Ascending aorta (tissue), 2 donors: ENCODE results near the gene SRXN1. TPM values are rescaled to one million over a fixed set of nuclear protein-coding genes. Genes with fewer than 3 reads are reported as not detected.
A peak's percentile ranks its signal among the peaks of the same experiment; 100 is the strongest.

Experiments used
- DNase-seq, 2 donors: peaks; one replicate each; pipeline ENCODE4 v3.0.0-alpha.2; 2019; ENCODE audit warnings: low spot score in 2 of 2
- H3K27ac ChIP-seq, 2 donors: fragments of 200-600 bp; sonication (generic); one replicate each; pipeline ENCODE4 v1.5.1; 2016 to 2017; ENCODE audit warnings: mild to moderate bottlenecking in 1 of 2
- H3K27me3 ChIP-seq: fragments of 200-600 bp; sonication (generic); one replicate; pipeline ENCODE4 v1.5.1; 2017
- H3K36me3 ChIP-seq, 2 donors: fragments of 200-600 bp; sonication (generic); one replicate each; pipeline ENCODE4 v1.5.1; 2016
- H3K4me1 ChIP-seq, 2 donors: fragments of 200-600 bp; sonication (generic); one replicate each; pipeline ENCODE4 v1.5.1; 2016 to 2017; ENCODE audit warnings: mild to moderate bottlenecking in 1 of 2
- H3K4me3 ChIP-seq, 2 donors: fragments of 200-600 bp; sonication (generic); one replicate each; pipeline ENCODE4 v1.5.1; 2016 to 2017; ENCODE audit warnings: mild to moderate bottlenecking in 1 of 2
- H3K9me3 ChIP-seq, 2 donors: fragments of 200-600 bp; sonication (generic); one replicate each; pipeline ENCODE4 v1.5.1; 2016
- CTCF ChIP-seq, 3 experiments: fragments of 200-600 bp in 2 of 3; fragments of 450-650 bp in 1 of 3; sonication (generic) in 2 of 3; IDR thresholded peaks; one replicate each; pipeline ENCODE4 v1.5.1; 2016 to 2019; ENCODE audit warnings: antibody characterized with exemption in 3 of 3, mild to moderate bottlenecking in 1 of 3, moderate library complexity in 1 of 3
- intact Hi-C: fragments of 100-400 bp; cut with DNase I; formaldehyde crosslinking; loops from one replicate; pipeline ENCODE4 v1.15.1; 2023
- total RNA-seq: library from RNA; depleted of rRNA; stranded (reverse); fragments of >200 nt; gene quantifications from one replicate; pipeline ENCODE4 v1.1.0, GENCODE V29; 2016

SRXN1 gene
- total RNA-seq, 1 donor from 2014 or later: 28.8 TPM

- intact Hi-C loops: loop anchor here (10.0 kb wide), 2 partner anchors 736 to 1156 kb away; partner anchors contain the start of gene FKBP1A
- H3K36me3 ChIP-seq: no peaks in the 10 kb centered on the region
Observed at GRCh38 chr20:658731-659291, 5.8 kb upstream of the SRXN1 start.

GRCh38 chr20:658202-658601 is 5.2 kb upstream of the SRXN1 start:
- intact Hi-C loops: loop anchor here (10.0 kb wide), 2 partner anchors 737 to 1157 kb away; partner anchors contain the start of gene FKBP1A
- no peak for TF ChIP-seq CTCF (IDR thresholded peaks at IDR 0.05)

More at GRCh38 chr20:658731-659291, 5.8 kb upstream of the SRXN1 start:
- Histone ChIP-seq H3K27me3 (peaks cover 15% of the 10 kb centered on the region), H3K27ac (no peak overlapping the region), H3K4me3 (no peak overlapping the region), H3K9me3 (no peaks in the 10 kb centered on the region), H3K4me1 (peaks cover 2 to 4% of the 10 kb centered on the region in 2 donors)
- no peak for DNase-seq
- TF ChIP-seq CTCF (IDR thresholded peaks at IDR 0.05): no peak

GRCh38 chr20:655726-656624 is 3.0 kb upstream of the SRXN1 start:
- H3K27ac ChIP-seq: no peak overlapping the region
- no peak for TF ChIP-seq CTCF (IDR thresholded peaks at IDR 0.05)
- peaks cover 9% of the 10 kb centered on the region in 2 donors for H3K4me1 ChIP-seq
- peaks cover 2% of the 10 kb centered on the region in 2 donors for H3K36me3 ChIP-seq
- no peaks in the 10 kb centered on the region for H3K27me3 ChIP-seq
- H3K9me3 ChIP-seq: no peaks in the 10 kb centered on the region
- intact Hi-C loops: loop anchor here (10.0 kb wide), 2 partner anchors 739 to 1159 kb away; partner anchors contain the start of gene FKBP1A
- H3K4me3 ChIP-seq: no peak overlapping the region
- DNase-seq: no peak

More at GRCh38 chr20:658202-658601, 5.2 kb upstream of the SRXN1 start:
- H3K36me3 ChIP-seq: no peaks in the 10 kb centered on the region
- no peak overlapping the region for H3K4me3 ChIP-seq
- H3K9me3 ChIP-seq: no peaks in the 10 kb centered on the region
- no peak overlapping the region for H3K27ac ChIP-seq
- DNase-seq: no peak
- peaks cover 5 to 6% of the 10 kb centered on the region in 2 donors for H3K4me1 ChIP-seq
- H3K27me3 ChIP-seq: peaks cover 10% of the 10 kb centered on the region

- H3K36me3 ChIP-seq: peaks cover 9 to 12% of the 10 kb centered on the region in 2 donors
- no peak for DNase-seq
- peaks cover 9% of the 10 kb centered on the region in 2 donors for H3K4me1 ChIP-seq
- intact Hi-C loops: loop anchor here (5.0 to 10.0 kb wide), 6 partner anchors 192 to 1160 kb away; partner anchors contain the start of genes FKBP1A, NRSN2, NSFL1C and PSMF1
- H3K27me3 ChIP-seq: no peaks in the 10 kb centered on the region
- no peak for TF ChIP-seq CTCF (IDR thresholded peaks at IDR 0.05)
- no peak overlapping the region for H3K27ac ChIP-seq
- peak overlapping the region in 1 of 2 donors; percentile 84 for H3K4me3 ChIP-seq
- H3K9me3 ChIP-seq: no peaks in the 10 kb centered on the region
Observed at GRCh38 chr20:654417-654750, 1.4 kb upstream of the SRXN1 start.

GRCh38 chr20:653590-654416 is 803 bp upstream of the SRXN1 start:
- Histone ChIP-seq H3K27ac (peak overlapping the region; percentile 82 to 84), H3K9me3 (peaks cover 0 to 1% of the 10 kb centered on the region in 2 donors), H3K4me3 (peak overlapping the region; percentile 61 to 84), H3K36me3 (peaks cover 10 to 18% of the 10 kb centered on the region in 2 donors), H3K27me3 (no peaks in the 10 kb centered on the region), H3K4me1 (peaks cover 9% of the 10 kb centered on the region in 2 donors)
- TF ChIP-seq CTCF (IDR thresholded peaks at IDR 0.05): no peak
- no peak for DNase-seq
- intact Hi-C loops: loop anchor here (2.0 to 10.0 kb wide), 9 partner anchors 21 to 1161 kb away; partner anchors contain the start of genes CSNK2A1, FAM110A, FKBP1A and NRSN2
